Activated naive CD4-positive, alpha-beta T cell treated with anti-CD3 and anti-CD28 coated beads for 36 hours (primary cell): Measurements from ENCODE around the gene CIC. TPM values are rescaled to one million over a fixed set of nuclear protein-coding genes. Genes with fewer than 3 reads are reported as not detected.

ENCODE experiments used
- CTCF ChIA-PET: fragments of 350-600 bp; sonication (Branson Sonifier 250); formaldehyde crosslinking; loops from one replicate; lab custom pipeline; 2021; ENCODE audit warnings: antibody characterized with exemption; lab: Charles Lee
- DNase-seq: peaks from one replicate; pipeline ENCODE4 v3.0.0-alpha.2; 2020
- H3K27ac Mint-ChIP-seq: one replicate; pipeline ENCODE4 v1.8.0; 2021; ENCODE audit warnings: mild to moderate bottlenecking, mixed read lengths
- H3K27me3 Mint-ChIP-seq: one replicate; pipeline ENCODE4 v1.8.0; 2021; ENCODE audit warnings: low read depth, mixed read lengths
- H3K36me3 Mint-ChIP-seq: one replicate; pipeline ENCODE4 v1.8.0; 2021; ENCODE audit warnings: low read depth, mixed read lengths
- H3K4me1 Mint-ChIP-seq: one replicate; pipeline ENCODE4 v1.8.0; 2021; ENCODE audit warnings: low read depth, mixed read lengths
- H3K4me3 Mint-ChIP-seq: one replicate; pipeline ENCODE4 v1.8.0; 2021; ENCODE audit warnings: mild to moderate bottlenecking, moderate library complexity, mixed read lengths
- H3K9me3 Mint-ChIP-seq: one replicate; pipeline ENCODE4 v1.8.0; 2021; ENCODE audit warnings: mixed read lengths
- intact Hi-C: fragments of 100-400 bp; cut with micrococcal nuclease; formaldehyde crosslinking; loops from one replicate; pipeline ENCODE4 v1.15.1; 2023
- total RNA-seq, 2 experiments: library from RNA; stranded (reverse); gene quantifications; one replicate each; pipeline ENCODE4 v1.2.3, GENCODE V29; 2021

Gene CIC
- total RNA-seq, 2 experiments from 2014 or later = 60.2 to 61.5 TPM

DNA sequence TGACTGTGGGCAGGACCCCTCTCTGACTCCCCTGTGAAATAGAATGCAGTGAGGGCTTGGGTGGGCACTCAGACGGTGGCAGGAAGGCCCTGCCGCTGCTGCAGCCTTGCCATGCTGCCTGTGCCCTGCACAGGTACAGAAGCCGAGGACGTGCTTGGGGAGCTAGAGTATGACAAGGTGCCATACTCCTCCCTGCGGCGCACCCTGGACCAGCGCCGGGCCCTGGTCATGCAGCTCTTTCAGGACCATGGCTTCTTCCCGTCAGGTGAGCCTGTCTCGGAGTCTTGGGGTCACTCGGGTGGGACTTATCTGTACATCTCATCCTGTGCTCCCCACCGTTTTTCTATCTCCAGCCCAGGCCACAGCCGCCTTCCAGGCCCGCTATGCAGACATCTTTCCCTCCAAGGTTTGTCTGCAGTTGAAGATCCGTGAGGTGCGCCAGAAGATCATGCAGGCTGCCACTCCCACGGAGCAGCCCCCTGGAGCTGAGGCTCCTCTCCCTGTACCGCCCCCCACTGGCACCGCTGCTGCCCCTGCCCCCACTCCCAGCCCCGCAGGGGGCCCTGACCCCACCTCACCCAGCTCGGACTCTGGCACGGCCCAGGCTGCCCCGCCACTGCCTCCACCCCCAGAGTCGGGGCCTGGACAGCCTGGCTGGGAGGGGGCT is 25.6 kb downstream of the CIC start:
- Mint-ChIP-seq H3K4me1 (peaks cover 4% of the 10 kb centered on the region), H3K27ac (no peak overlapping the region), H3K36me3 (peaks cover 9% of the 10 kb centered on the region), H3K9me3 (no peaks in the 10 kb centered on the region), H3K4me3 (no peak overlapping the region), H3K27me3 (no peaks in the 10 kb centered on the region)
- CTCF ChIA-PET = interaction anchor here (1.3 to 1.8 kb wide), 2 partner anchors 9 to 162 kb away, joined by 4 read pairs; partner anchors contain the start of gene POU2F2
- intact Hi-C loops = no loop called here
- DNase-seq = no peak

DNA sequence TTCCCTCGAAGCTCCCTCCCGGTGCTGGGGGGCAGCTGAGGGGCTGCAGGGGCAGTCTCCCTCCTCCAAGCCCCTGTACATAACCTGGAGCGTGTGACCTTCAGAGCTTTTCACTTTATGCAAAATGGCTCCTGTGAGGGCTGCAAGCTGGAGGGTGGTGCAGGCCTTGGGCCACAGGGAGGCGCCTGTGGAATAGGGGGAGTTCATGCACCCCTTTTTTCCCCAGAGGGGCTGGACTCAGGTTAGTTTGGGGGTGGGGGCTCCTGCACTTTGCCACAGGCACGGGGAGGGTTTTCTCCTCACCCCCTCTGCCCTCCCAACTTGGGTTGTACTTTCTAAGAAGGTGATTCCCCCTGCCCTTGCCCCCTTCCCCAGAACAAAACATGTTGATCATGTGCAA is 26.3 kb downstream of the CIC start:
- Mint-ChIP-seq H3K4me3 (no peak overlapping the region), H3K27me3 (no peaks in the 10 kb centered on the region), H3K9me3 (no peaks in the 10 kb centered on the region), H3K36me3 (peaks cover 7% of the 10 kb centered on the region), H3K4me1 (peaks cover 4% of the 10 kb centered on the region), H3K27ac (no peak overlapping the region)
- intact Hi-C loops = no loop called here
- no peak for DNase-seq
- CTCF ChIA-PET = interaction anchor here (1.3 to 1.8 kb wide), 3 partner anchors 10 to 163 kb away, joined by 4 to 6 read pairs (median 4); partner anchors contain the start of gene POU2F2

DNA sequence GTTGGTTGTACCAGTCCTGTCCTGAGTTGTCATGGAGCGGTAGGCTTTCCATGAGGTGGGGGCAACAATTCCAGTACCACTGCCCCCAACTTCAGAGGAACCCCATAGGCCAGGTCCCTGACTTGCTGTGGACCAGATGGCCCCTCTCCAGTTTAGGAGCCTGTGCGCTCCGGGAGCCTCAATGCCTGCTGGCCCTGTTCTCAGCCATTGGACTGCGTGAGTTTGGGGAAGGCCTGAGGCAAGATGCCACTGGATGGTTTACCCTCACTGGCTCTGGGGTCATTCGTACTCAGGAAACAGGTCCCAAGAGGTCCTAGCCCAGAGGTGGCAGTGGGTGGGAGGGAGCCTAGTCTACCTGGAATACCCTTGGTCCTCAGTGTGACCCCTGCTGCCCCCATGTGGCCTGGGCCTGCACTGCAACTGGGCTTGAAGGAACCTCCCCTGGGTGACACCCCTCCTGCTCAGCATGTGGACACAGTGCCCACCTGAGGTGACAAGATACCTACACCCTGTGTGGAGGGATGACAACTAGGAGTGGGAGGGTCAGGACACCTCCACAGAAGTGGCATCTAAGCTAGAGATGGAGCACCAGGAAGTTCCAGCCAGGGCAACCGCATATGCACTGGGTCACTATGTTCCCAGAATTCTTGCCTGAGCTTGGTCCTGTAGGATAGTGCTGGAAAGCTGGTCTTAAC is 26.9 kb downstream of the CIC start:
- intact Hi-C loops = loop anchor here (1.0 to 2.0 kb wide), 2 partner anchors 13 to 163 kb away; no protein-coding TSS in a partner anchor
- CTCF ChIA-PET = interaction anchor here (0.8 to 1.9 kb wide), 12 partner anchors 9 to 191 kb away, joined by 3 to 8 read pairs (median 4); partner anchors contain the start of genes POU2F2 and ZNF526
- DNase-seq = peak; percentile 95
- Mint-ChIP-seq H3K27ac (no peak overlapping the region), H3K9me3 (no peaks in the 10 kb centered on the region), H3K27me3 (no peaks in the 10 kb centered on the region), H3K4me3 (no peak overlapping the region), H3K36me3 (peaks cover 7% of the 10 kb centered on the region), H3K4me1 (peaks cover 4% of the 10 kb centered on the region)

- Mint-ChIP-seq H3K36me3 (no peaks in the 10 kb centered on the region), H3K4me1 (peaks cover 8% of the 10 kb centered on the region), H3K27me3 (no peaks in the 10 kb centered on the region), H3K4me3 (no peak overlapping the region), H3K9me3 (no peaks in the 10 kb centered on the region), H3K27ac (no peak overlapping the region)
- CTCF ChIA-PET = interaction anchor here (1.0 to 1.9 kb wide), 8 partner anchors 10 to 189 kb away, joined by 3 to 8 read pairs (median 4); no protein-coding TSS in a partner anchor
- intact Hi-C loops = loop anchor here (2.0 kb wide), 1 partner anchor 14 kb away; no protein-coding TSS in a partner anchor
- no peak for DNase-seq
Observed at GRCh38 chr19:42297039-42297438, 28.0 kb downstream of the CIC start.

DNA sequence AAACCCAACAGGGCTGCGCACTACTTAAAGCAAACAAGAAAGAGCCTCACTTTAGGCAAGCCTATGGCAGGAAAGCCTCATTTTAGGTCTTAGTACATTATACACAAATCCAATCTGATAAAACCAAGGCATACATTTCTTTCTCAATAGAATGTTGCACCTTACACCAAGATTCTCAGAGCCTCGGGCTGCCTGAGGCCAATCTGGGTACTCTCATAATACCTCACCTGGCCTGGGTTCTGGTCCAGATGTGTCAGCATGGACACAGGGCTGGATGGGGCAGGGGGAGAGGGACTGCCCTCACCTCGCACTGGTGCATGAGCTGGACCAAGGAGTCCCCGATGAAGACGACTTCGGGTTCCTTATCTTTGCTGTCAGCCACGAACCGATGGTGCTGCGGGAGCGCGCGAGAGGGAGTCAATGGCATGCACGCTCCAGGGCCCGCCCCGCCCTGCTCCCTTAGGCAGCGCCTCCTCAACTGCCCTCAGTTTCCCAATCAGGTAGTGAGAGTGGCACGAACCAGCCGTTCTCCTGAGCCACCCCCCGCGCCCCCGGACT is 32.7 kb downstream of the CIC start, which contains the start of gene PRR19:
TSS of gene PRR19 (plus strand) at position 487 of the 558 bp plus-strand sequence. CDS start 7,453 bp downstream, outside the sequence.
- Mint-ChIP-seq H3K27me3 (no peaks in the 10 kb centered on the region), H3K4me3 (peak within 1 kb of the TSS; percentile 85), H3K9me3 (no peaks in the 10 kb centered on the region), H3K36me3 (no peaks in the 10 kb centered on the region), H3K27ac (peak within 1 kb of the TSS; percentile 85), H3K4me1 (peaks cover 19% of the 10 kb centered on the region)
- intact Hi-C loops = loop anchor here (1.0 to 2.0 kb wide), 5 partner anchors 24 to 122 kb away; partner anchors contain the start of genes DEDD2 and MEGF8
- CTCF ChIA-PET = interaction anchor here (0.7 to 1.0 kb wide), 2 partner anchors 23 to 352 kb away, joined by 3 to 4 read pairs; no protein-coding TSS in a partner anchor
- DNase-seq = no peak

DNA sequence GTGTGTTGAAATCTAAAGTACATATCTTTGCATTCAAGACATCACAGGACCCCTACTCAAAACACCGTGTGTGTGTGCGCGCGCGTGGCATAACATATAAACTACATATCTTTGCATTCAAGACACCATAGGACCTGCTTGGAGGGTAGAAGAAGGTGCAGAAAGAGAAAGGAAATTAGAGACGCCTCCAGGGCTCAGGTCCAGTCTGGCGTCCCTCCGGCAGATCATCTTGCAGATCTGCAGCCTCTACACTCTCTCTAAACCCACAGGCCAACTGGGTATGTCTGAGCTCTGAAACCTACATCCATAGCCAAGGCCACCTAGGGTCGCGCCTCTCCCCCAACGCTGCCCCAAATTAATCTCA is 34.0 kb downstream of the CIC start:
- intact Hi-C loops = loop anchor here (2.0 kb wide), 1 partner anchor 86 kb away; the partner anchor contains the start of gene DEDD2
- CTCF ChIA-PET = interaction anchor here (0.6 to 1.0 kb wide), 3 partner anchors 24 to 126 kb away, joined by 3 to 4 read pairs (median 4); no protein-coding TSS in a partner anchor
- Mint-ChIP-seq H3K27ac (peak overlapping the region; percentile 85), H3K4me3 (peak overlapping the region; percentile 85), H3K9me3 (no peaks in the 10 kb centered on the region), H3K36me3 (no peaks in the 10 kb centered on the region), H3K4me1 (peaks cover 19% of the 10 kb centered on the region), H3K27me3 (no peaks in the 10 kb centered on the region)
- no peak for DNase-seq

DNA sequence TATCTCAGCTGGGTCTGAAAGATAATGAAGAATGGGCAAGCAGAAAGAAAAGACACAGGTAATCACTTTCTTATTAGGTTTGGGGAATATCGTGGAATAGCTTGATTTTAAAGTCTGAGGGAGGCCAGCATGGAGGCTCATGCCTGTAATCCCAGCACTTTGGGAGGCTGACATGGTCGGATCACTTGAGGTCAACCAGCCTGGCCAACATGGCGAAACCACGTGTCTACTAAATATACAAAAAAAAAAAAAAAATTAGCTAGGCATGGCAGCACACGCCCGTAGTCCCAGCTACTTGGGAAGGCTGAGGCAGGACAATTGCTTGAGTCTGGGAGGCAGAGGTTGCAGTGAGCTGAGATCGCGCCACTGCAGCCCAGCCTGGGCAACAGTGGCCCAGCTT is 34.8 kb downstream of the CIC start:
- Mint-ChIP-seq H3K4me1 (peaks cover 19% of the 10 kb centered on the region), H3K27ac (no peak overlapping the region), H3K9me3 (no peaks in the 10 kb centered on the region), H3K4me3 (no peak overlapping the region), H3K27me3 (no peaks in the 10 kb centered on the region), H3K36me3 (no peaks in the 10 kb centered on the region)
- CTCF ChIA-PET = interaction anchor here (0.6 to 0.8 kb wide), 3 partner anchors 51 to 117 kb away, joined by 3 to 5 read pairs (median 4); no protein-coding TSS in a partner anchor
- intact Hi-C loops = loop anchor here (2.0 kb wide), 1 partner anchor 87 kb away; the partner anchor contains the start of gene DEDD2
- no peak for DNase-seq

DNA sequence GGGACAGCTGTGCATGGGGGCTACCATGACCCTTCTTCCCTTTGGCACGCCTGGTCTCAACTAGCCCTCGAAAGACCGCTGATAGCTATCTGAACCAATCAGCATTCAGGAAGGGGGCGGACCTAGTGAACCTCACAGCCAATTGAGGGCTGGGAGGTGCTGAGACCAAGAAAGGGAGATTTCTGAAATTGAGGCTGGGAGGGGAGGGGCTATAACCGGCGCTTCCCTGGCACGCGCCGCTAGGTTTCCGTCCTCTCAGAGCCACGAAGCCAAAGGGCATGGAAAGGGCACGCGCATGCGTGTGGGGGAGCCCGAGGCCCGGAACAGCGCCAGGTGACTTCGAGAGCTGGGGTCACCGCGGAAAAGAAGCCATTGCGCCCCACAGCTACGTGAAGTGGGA is 37.6 kb downstream of the CIC start:
- CTCF ChIA-PET = no interaction called here

DNA sequence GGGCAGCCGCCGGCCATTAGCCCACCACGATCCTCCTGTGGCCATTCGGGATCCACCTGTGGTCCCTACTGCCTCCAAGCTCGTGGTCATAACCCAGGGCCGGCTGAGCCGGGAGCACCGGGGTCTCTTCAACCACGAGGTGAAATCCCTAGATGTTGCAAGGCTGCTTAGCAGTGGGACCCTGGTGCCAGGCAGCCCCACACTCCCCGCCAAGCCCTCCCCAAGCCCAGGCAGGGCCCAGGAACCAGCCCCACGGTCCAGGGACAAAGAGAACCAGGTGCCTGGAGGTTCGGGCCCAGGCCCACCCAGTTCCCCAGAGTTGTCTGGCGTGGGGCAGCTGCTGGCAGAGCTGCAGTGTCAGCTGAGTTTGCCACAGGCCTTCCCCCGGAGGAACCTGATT is 40.6 kb downstream of the CIC start:
- Mint-ChIP-seq H3K4me1 (peaks cover 6% of the 10 kb centered on the region), H3K27me3 (peaks cover 21% of the 10 kb centered on the region), H3K36me3 (no peaks in the 10 kb centered on the region), H3K27ac (no peak overlapping the region), H3K4me3 (no peak overlapping the region), H3K9me3 (no peaks in the 10 kb centered on the region)
- no peak for DNase-seq
- CTCF ChIA-PET = no interaction called here
- intact Hi-C loops = no loop called here

More for the DNA sequence above, 37.6 kb downstream of the CIC start:
- no peak overlapping the region for H3K27ac Mint-ChIP-seq
- no peaks in the 10 kb centered on the region for H3K9me3 Mint-ChIP-seq
- no peak for DNase-seq
- no peaks in the 10 kb centered on the region for H3K27me3 Mint-ChIP-seq
- no peaks in the 10 kb centered on the region for H3K36me3 Mint-ChIP-seq
- intact Hi-C loops = no loop called here
- H3K4me1 Mint-ChIP-seq = peaks cover 13% of the 10 kb centered on the region
- no peak overlapping the region for H3K4me3 Mint-ChIP-seq

GRCh38 chr19:42311657-42312056 is 42.6 kb downstream of the CIC start:
- CTCF ChIA-PET = interaction anchor here (0.7 kb wide), 1 partner anchor 64 kb away, joined by 6 read pairs; no protein-coding TSS in a partner anchor
- H3K9me3 Mint-ChIP-seq = no peaks in the 10 kb centered on the region
- H3K4me3 Mint-ChIP-seq = no peak overlapping the region
- no peaks in the 10 kb centered on the region for H3K36me3 Mint-ChIP-seq
- no peak overlapping the region for H3K27ac Mint-ChIP-seq
- no peak for DNase-seq
- intact Hi-C loops = no loop called here
- peaks cover 6% of the 10 kb centered on the region for H3K4me1 Mint-ChIP-seq
- peaks cover 21% of the 10 kb centered on the region for H3K27me3 Mint-ChIP-seq

- Mint-ChIP-seq H3K4me3 (no peak overlapping the region), H3K4me1 (peaks cover 9% of the 10 kb centered on the region), H3K27ac (no peak overlapping the region), H3K36me3 (no peaks in the 10 kb centered on the region), H3K9me3 (no peaks in the 10 kb centered on the region), H3K27me3 (peaks cover 24% of the 10 kb centered on the region)
- no peak for DNase-seq
- CTCF ChIA-PET = no interaction called here
- intact Hi-C loops = no loop called here
Observed at GRCh38 chr19:42312370-42312769, 43.3 kb downstream of the CIC start.
